ENCODE results near the gene PPM1H.
"Not testable (repeated sequence)": the region's sequence is repeated elsewhere in the genome, so short reads cannot be mapped to it uniquely, and the experiment has no call there.

PPM1H gene

DNA sequence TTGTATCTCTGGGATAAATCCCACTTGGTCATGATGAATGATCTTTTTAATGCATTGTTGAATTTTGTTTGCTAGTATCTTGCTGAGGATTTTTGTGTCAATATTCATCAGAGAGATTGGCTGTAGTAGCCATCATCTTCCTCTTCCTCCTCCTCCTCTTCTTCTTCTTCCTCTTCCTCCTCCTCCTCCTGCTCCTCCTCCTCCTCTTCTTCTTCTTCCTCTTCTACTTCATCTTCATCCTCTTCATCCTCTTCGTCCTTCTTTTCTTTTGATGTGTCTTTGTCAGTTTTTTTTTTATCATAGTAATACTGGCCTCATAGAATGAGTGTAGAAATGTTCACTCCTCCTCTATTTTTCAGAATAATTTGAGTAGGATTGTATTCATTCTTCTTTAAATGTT lies 15.4 kb upstream of the PPM1H start:
- H3K27me3 ChIP-seq (ENCODE audit: insufficient read depth, low read depth, severe bottlenecking): no peaks in the 10 kb centered on the region
- no peak for DNase-seq
- no peaks in the 10 kb centered on the region for H3K9me3 ChIP-seq (ENCODE audit: severe bottlenecking)
- no peaks in the 10 kb centered on the region for H3K36me3 ChIP-seq
- H3K27ac ChIP-seq: no peak overlapping the region
- TF ChIP-seq, protein P1, sequence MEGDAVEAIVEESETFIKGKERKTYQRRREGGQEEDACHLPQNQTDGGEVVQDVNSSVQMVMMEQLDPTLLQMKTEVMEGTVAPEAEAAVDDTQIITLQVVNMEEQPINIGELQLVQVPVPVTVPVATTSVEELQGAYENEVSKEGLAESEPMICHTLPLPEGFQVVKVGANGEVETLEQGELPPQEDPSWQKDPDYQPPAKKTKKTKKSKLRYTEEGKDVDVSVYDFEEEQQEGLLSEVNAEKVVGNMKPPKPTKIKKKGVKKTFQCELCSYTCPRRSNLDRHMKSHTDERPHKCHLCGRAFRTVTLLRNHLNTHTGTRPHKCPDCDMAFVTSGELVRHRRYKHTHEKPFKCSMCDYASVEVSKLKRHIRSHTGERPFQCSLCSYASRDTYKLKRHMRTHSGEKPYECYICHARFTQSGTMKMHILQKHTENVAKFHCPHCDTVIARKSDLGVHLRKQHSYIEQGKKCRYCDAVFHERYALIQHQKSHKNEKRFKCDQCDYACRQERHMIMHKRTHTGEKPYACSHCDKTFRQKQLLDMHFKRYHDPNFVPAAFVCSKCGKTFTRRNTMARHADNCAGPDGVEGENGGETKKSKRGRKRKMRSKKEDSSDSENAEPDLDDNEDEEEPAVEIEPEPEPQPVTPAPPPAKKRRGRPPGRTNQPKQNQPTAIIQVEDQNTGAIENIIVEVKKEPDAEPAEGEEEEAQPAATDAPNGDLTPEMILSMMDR (IDR thresholded peaks at IDR 0.05; ENCODE audit: low read depth, low read length): no peak
- H3K4me3 ChIP-seq (ENCODE audit: low read depth, low read length): no peak overlapping the region

DNA sequence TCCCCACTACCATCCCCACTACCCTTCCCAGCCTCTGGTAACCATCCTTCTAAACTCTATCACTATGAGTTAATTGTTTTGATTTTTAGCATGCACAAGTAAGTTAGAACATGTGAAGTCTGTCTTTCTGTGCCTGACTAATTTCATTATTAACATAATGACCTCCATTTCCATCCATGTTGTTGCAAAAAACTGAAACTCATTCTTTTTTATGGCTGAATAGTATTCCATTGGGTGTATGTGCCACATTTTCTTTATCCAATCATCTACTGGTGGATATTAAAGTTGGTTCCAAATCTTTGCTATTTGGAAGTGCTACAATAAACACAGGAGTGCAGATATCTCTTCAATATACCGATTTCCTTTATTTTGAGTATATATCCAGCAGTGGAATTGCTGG lies 13.2 kb upstream of the PPM1H start:
- no peaks in the 10 kb centered on the region for H3K27me3 ChIP-seq (ENCODE audit: insufficient read depth, low read depth, severe bottlenecking)
- H3K27ac ChIP-seq: no peak overlapping the region
- TF ChIP-seq, protein P1 (IDR thresholded peaks at IDR 0.05; ENCODE audit: low read depth, low read length): no peak
- no peaks in the 10 kb centered on the region for H3K9me3 ChIP-seq (ENCODE audit: severe bottlenecking)
- no peak for DNase-seq
- no peaks in the 10 kb centered on the region for H3K36me3 ChIP-seq
- no peak overlapping the region for H3K4me3 ChIP-seq (ENCODE audit: low read depth, low read length)

DNA sequence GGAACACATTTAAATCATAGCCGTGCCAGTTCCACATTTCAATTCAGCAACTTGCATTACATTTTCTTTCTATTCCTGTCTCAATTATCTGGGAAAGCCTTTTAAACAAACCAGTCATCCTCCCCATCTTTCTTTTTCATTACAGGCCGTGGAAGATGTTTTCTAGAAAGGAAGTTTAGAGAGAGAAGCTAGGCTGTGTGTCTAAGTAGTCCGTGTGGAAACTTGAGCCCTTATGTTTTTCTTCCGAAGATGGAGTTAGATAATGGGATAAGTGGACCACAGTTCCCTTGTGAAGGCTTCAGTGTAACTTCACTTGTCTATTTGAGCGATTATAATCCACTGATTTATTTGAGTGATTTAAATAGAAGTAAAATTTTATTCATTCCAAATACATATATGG lies 12.4 kb upstream of the PPM1H start:
- Histone ChIP-seq H3K27ac (no peak overlapping the region), H3K36me3 (no peaks in the 10 kb centered on the region), H3K27me3 (ENCODE audit: insufficient read depth, low read depth, severe bottlenecking) (no peaks in the 10 kb centered on the region), H3K9me3 (ENCODE audit: severe bottlenecking) (no peaks in the 10 kb centered on the region), H3K4me3 (ENCODE audit: low read depth, low read length) (no peak overlapping the region)
- TF ChIP-seq, protein P1 (IDR thresholded peaks at IDR 0.05; ENCODE audit: low read depth, low read length): no peak
- DNase-seq: no peak

DNA sequence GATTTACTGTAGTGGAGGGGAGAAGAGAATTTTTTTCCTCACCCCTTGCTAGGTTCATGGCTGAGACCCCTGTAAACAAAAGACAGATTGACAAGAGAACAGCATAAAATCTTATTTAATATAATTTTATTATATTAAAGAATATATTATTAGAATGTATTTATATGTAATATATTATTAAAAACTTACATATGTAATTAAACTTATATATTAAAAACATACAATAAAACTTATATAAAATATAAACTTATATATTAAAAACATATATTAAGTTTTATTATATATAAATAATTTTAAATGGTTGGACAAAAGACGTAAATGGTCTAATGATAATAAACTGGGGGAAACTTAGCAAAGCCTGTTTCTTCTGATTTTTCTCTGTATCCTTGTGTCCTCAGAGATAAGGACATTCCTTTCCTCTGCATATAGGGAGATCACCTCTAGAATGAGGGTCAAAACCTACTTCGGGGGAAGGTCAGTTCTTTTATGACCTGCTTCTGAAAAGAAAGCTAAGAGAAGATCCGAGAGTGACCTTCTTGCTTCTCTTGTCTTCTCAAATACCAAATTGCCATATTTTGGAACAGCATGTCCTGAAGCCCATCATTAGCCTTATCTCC lies 8.9 kb upstream of the PPM1H start:
- DNase-seq: no peak
- H3K4me3 ChIP-seq (ENCODE audit: low read depth, low read length): no peak overlapping the region
- no peaks in the 10 kb centered on the region for H3K36me3 ChIP-seq
- no peaks in the 10 kb centered on the region for H3K9me3 ChIP-seq (ENCODE audit: severe bottlenecking)
- no peak overlapping the region for H3K27ac ChIP-seq
- H3K27me3 ChIP-seq (ENCODE audit: insufficient read depth, low read depth, severe bottlenecking): no peaks in the 10 kb centered on the region
- TF ChIP-seq, protein P1 (IDR thresholded peaks at IDR 0.05; ENCODE audit: low read depth, low read length): no peak

DNA sequence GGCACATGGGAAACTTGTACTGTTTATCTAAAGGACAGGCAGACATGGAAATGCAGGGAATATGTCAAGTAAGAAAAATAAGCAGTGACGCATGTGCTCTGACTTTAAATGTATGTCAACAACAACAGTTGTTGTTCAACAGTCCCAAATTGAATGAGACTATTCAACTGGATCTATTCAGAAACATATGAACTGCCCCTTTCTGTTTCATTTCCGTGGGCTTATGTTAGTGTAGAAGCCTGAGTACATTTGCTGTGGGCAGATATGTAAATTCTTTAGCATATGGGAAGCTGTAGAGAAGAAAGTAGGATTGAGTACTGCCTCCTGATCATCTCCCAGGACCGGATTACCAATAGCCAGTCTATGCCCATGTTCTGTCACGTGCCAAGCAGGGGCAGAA lies 7.4 kb upstream of the PPM1H start:
- H3K4me3 ChIP-seq (ENCODE audit: low read depth, low read length); H3K9me3 ChIP-seq (ENCODE audit: severe bottlenecking); DNase-seq; H3K27me3 ChIP-seq (ENCODE audit: insufficient read depth, low read depth, severe bottlenecking); H3K27ac ChIP-seq; H3K36me3 ChIP-seq: not testable (repeated sequence)

DNA sequence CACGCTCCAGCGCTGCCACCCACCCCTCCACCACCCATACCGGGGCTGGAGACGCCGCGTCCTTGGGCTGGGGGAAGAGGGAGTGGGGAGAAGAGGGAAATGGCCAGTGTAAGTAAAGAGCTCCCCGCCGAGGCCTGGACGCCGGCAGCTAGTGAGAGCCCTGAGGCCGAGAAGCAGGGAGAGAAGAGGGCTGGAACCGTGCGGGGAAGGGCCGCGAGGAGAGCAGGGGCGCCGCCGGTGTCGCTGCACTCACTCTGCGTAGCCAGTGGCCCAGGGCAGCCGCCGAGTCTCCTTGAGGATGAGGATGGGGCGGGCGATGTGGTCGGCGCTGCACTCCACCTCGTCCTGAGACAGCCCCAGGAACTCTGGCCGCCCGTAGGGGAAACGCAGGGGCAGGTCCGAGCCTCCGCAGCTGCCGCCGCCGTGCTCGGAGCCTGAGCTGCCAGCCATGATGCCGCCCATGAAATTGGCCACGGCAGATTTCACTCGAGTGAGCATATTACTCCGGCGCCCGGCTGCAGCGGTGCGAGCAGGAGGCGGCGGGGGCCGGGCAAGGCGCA lies 631 bp downstream of the PPM1H start:
- no peaks in the 10 kb centered on the region for H3K27me3 ChIP-seq (ENCODE audit: insufficient read depth, low read depth, severe bottlenecking)
- peak overlapping the region; percentile 99 for H3K4me3 ChIP-seq (ENCODE audit: low read depth, low read length)
- H3K36me3 ChIP-seq: no peaks in the 10 kb centered on the region
- TF ChIP-seq, protein P1 (IDR thresholded peaks at IDR 0.05; ENCODE audit: low read depth, low read length): no peak
- peak overlapping the region; percentile 84 for H3K27ac ChIP-seq
- H3K9me3 ChIP-seq (ENCODE audit: severe bottlenecking): no peaks in the 10 kb centered on the region
- DNase-seq: peak; percentile 46

All from WERI-Rb-1 (cell line).